Medulla oblongata (tissue), 1 donor: ENCODE results near the gene FOXD3.
"Not testable (repeated sequence)": the region's sequence is repeated elsewhere in the genome, so short reads cannot be mapped to it uniquely, and the experiment has no call there.

Experiments
- DNase-seq: peaks from one replicate; pipeline ENCODE4 v3.0.0-alpha.2; 2015; ENCODE audit errors: extremely low spot score

FOXD3 gene

GRCh38 chr1:63321066-63321784 is 1.1 kb upstream of the FOXD3 start:
- DNase-seq: no peak

DNA sequence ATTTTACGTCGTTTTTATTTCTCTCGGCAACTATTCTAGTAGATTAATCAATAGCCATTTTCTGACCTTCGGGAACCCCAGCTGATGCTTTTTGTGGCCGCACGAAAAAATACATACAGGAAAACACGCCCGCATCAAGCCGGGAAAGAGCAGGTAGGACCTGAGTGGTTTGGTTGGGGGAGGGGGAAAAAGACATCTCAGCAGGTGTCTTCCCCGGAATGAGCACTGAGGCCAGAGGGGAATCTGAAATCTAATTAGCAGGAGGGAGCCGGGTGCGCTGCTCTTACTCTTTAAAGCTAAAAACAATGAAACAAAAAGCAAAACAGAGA is 618 bp upstream of the FOXD3 start:
- no peak for DNase-seq

DNA sequence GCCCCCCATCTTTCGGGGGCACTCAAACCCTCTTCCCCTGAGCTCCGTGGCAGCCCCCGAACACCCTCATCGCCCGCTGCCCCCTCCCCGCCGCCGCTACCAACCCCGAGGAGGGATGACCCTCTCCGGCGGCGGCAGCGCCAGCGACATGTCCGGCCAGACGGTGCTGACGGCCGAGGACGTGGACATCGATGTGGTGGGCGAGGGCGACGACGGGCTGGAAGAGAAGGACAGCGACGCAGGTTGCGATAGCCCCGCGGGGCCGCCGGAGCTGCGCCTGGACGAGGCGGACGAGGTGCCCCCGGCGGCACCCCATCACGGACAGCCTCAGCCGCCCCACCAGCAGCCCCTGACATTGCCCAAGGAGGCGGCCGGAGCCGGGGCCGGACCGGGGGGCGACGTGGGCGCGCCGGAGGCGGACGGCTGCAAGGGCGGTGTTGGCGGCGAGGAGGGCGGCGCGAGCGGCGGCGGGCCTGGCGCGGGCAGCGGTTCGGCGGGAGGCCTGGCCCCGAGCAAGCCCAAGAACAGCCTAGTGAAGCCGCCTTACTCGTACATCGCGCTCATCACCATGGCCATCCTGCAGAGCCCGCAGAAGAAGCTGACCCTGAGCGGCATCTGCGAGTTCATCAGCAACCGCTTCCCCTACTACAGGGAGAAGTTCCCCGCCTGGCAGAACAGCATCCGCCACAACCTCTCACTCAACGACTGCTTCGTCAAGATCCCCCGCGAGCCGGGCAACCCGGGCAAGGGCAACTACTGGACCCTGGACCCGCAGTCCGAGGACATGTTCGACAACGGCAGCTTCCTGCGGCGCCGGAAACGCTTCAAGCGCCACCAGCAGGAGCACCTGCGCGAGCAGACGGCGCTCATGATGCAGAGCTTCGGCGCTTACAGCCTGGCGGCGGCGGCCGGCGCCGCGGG is 837 bp downstream of the FOXD3 start:
- no peak for DNase-seq

- no peak for DNase-seq
Measured at GRCh38 chr1:63323865-63324778, 1.8 kb downstream of the FOXD3 start.

DNA sequence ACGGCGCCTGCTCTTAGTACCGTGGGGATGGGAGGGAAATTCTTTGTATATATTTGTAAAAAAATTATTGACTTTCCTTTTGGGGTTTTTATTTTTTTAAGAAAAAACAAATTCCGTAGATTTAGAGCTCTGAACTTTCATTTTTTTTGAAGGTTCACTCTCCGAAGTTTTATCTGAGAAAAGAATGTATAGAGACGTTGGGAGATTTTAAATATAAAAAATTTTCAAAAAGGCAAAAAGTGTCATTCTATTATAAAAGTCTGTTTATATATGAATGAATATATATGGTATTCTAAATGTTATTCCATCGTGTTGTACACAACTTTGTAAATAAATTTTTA is 2.4 kb downstream of the FOXD3 start:
- DNase-seq: no peak

- DNase-seq: no peak
Measured at GRCh38 chr1:63325279-63325985, 3.1 kb downstream of the FOXD3 start.

DNA sequence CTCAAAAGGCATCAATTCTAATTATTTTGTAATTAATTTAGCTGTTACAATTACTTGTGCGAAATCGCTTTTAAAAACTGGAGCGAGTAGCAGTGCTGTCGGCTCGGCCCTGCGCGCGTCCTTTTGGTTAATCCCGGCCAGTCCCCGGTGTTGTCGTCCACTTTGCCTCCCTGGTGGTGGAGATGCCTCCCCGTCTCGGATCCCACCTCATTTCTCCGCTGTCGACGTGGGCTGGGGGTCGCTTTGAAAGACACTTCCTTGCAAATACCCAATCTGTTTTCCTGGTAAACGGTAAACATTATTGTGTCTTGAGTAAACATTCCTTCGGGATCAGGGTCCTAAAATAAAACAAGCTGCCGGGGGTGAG is 3.7 kb downstream of the FOXD3 start:
- no peak for DNase-seq

GRCh38 chr1:63326473-63327380 is 4.4 kb downstream of the FOXD3 start:
- no peak for DNase-seq

GRCh38 chr1:63327417-63328054 is 5.2 kb downstream of the FOXD3 start:
- DNase-seq: peak; percentile 18

DNA sequence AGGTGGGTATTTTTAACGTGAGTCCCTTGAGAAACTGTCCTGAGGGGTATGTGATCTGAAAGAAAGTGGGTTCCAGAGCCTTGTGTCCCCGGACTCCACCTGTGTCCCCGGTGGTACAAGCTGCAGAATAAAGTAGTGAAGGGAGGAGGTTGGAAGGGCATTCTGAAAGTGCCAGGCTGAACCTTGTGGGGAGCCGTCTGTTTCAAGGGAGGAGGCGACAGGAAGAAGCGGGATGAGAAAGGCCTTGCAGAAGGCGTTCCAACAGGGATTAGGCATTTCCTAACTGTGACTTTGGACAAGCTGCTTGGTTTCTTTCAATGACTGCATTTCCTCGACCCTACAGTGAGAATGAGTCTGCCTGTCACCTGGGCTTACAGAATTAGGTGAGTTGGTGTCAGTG is 5.8 kb downstream of the FOXD3 start:
- DNase-seq: no peak

DNA sequence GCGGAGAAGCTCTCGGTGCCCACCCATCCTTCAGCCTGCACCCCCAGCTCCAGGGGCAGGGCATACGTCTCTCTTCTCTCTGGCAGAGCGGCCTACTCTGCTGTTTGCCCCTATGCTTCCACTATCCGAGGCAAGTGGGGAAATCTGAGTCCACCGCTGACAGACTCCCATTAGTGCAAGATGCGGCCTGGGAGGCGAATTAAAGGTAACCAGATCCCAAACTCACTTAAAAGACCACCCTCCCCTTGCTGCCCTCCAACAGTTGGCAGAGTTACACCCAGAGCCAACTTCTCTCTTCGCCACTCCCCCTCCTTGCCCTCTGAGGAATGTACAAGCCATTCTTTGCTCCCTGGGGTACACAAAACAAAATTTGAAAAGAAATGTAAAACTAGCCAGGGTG is 6.4 kb downstream of the FOXD3 start:
- DNase-seq: no peak

GRCh38 chr1:63329621-63330330 is 7.4 kb downstream of the FOXD3 start:
- DNase-seq: no peak

- DNase-seq: no peak
Measured at GRCh38 chr1:63330331-63330916, 8.1 kb downstream of the FOXD3 start.

DNA sequence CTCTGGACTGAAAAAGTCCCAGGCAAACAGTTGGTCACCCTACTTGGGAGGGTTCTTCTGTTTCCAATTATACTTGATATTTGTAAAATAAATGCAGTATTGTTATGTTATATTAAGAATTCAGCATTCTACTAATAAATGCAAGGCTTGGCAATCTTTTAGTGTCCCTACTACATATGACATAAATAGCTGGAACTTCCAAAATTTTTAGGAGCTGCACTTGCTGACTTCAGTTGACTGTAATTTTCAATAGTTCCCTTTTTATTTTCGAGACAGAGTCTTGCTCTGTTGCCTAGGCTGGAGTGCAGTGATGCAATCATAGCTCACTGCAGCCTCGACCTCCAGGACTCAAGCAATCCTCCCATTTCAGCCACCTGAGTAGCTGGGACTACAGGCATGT is 20.0 kb downstream of the FOXD3 start:
- DNase-seq: no peak

GRCh38 chr1:63343922-63344321 is 21.6 kb downstream of the FOXD3 start:
- DNase-seq: no peak

- DNase-seq: no peak
Measured at GRCh38 chr1:63350320-63350719, 28.0 kb downstream of the FOXD3 start.

GRCh38 chr1:63352736-63353135 is 30.4 kb downstream of the FOXD3 start:
- DNase-seq: no peak

DNA sequence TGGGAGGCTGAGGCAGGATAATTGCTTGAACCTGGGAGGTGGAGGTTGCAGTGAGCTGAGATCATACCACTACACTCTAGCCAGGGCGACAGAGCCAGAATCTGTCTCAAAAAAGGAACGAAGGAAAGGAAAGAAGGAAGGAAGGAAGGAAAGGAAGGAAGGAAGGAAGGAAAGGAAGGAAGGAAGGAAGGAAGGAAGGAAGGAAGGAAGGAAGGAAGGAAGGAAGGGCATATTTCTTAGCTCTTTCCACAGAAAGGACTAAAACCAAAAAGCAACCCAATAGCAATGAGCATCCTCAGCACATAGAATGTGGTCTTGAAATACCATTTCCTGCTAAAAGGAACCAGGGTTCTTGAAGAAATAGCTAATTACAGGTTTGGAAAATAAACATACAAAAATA is 33.9 kb downstream of the FOXD3 start:
- not testable (repeated sequence) for DNase-seq

DNA sequence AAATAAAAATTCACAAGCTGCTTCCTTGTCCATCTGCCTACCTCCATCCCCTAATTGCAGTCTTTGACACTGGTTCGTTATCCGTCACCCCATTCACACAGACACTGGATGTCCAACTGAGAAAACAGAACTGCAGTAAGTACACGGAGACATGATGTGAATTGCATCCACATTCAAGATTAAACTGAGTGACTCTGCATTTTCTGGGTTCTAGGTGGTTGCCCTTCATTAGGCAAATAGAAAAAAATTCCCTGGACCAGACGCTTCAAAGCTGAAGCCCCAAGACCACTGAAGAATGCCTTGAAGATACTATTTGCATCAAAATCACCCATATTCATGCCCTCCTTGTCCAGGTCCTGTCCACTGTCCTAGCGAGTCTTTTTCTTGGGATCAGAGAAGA is 37.2 kb downstream of the FOXD3 start:
- no peak for DNase-seq
